GM21576 (cell line): ENCODE data around the gene NRCAM.

Source experiments
- ATAC-seq: cut with Tn5 transposase; IDR thresholded peaks from one replicate; pipeline ENCODE4 v1.9.1; 2021; ENCODE audit warnings: mild to moderate bottlenecking, moderate library complexity; ENCODE audit not compliant: unreplicated experiment

NRCAM gene

GRCh38 chr7:108227366-108227765 is 228.9 kb downstream of the NRCAM start:
- ATAC-seq: no peak

- no peak for ATAC-seq
Observed at GRCh38 chr7:108226816-108227299, 229.4 kb downstream of the NRCAM start.

GRCh38 chr7:108225531-108226181 is 230.6 kb downstream of the NRCAM start:
- ATAC-seq: no peak

GRCh38 chr7:108224387-108224786 is 231.8 kb downstream of the NRCAM start:
- ATAC-seq: no peak

GRCh38 chr7:108222236-108222892 is 233.9 kb downstream of the NRCAM start:
- no peak for ATAC-seq

GRCh38 chr7:108211382-108212201 is 244.6 kb downstream of the NRCAM start:
- ATAC-seq: peak; percentile 53

- no peak for ATAC-seq
Observed at GRCh38 chr7:108210796-108211195, 245.4 kb downstream of the NRCAM start.

GRCh38 chr7:108205311-108205710 is 250.9 kb downstream of the NRCAM start:
- no peak for ATAC-seq

- no peak for ATAC-seq
Observed at GRCh38 chr7:108204281-108204796, 251.9 kb downstream of the NRCAM start.

- peak; percentile 74 for ATAC-seq
Observed at GRCh38 chr7:108203537-108203936, 252.7 kb downstream of the NRCAM start.

GRCh38 chr7:108202743-108203142 is 253.5 kb downstream of the NRCAM start:
- ATAC-seq: no peak

- no peak for ATAC-seq
Observed at GRCh38 chr7:108201766-108202165, 254.5 kb downstream of the NRCAM start.

GRCh38 chr7:108200326-108200725 is 255.9 kb downstream of the NRCAM start:
- ATAC-seq: no peak

- ATAC-seq: no peak
Observed at GRCh38 chr7:108197371-108198091, 258.7 kb downstream of the NRCAM start.

- no peak for ATAC-seq
Observed at GRCh38 chr7:108196004-108196403, 260.2 kb downstream of the NRCAM start.

- ATAC-seq: no peak
Observed at GRCh38 chr7:108193594-108194498, 262.4 kb downstream of the NRCAM start.

GRCh38 chr7:108190891-108191290 is 265.3 kb downstream of the NRCAM start:
- no peak for ATAC-seq

GRCh38 chr7:108189733-108190388 is 266.4 kb downstream of the NRCAM start:
- peak; percentile 95 for ATAC-seq

- no peak for ATAC-seq
Observed at GRCh38 chr7:108188724-108189123, 267.5 kb downstream of the NRCAM start.
